Esophagus (tissue), 2 donors: Measurements from ENCODE around the gene PHOX2A. TPM values are rescaled to one million over a fixed set of nuclear protein-coding genes. Genes with fewer than 3 reads are reported as not detected.
"Not testable (repeated sequence)": the region's sequence is repeated elsewhere in the genome, so short reads cannot be mapped to it uniquely, and the experiment has no call there.

Experiments used
- H3K27ac ChIP-seq, 2 donors: one replicate each; pipeline ENCODE4 v1.5.1; 2013; ENCODE audit warnings: low read depth in 2 of 2, mild to moderate bottlenecking in 2 of 2, inconsistent platforms in 1 of 2, low read length in 1 of 2, moderate library complexity in 1 of 2
- H3K27me3 ChIP-seq, 2 donors: one replicate each; pipeline ENCODE4 v1.6.1; 2013; ENCODE audit warnings: low read length in 2 of 2, control low read depth in 1 of 2, mild to moderate bottlenecking in 1 of 2; ENCODE audit not compliant: insufficient read depth in 2 of 2, control insufficient read depth in 1 of 2
- H3K36me3 ChIP-seq, 2 donors: one replicate each; pipeline ENCODE4 v1.6.1; 2013; ENCODE audit warnings: low read length in 1 of 2; ENCODE audit not compliant: control insufficient read depth in 2 of 2, insufficient read depth in 2 of 2
- H3K4me1 ChIP-seq, 2 donors: one replicate each; pipeline ENCODE4 v1.6.1; 2013; ENCODE audit warnings: low read length in 1 of 2; ENCODE audit not compliant: control insufficient read depth in 2 of 2, insufficient read depth in 2 of 2
- H3K4me3 ChIP-seq, 2 donors: one replicate each; pipeline ENCODE4 v1.5.1; 2013; ENCODE audit warnings: low read length in 2 of 2, mild to moderate bottlenecking in 2 of 2, low read depth in 1 of 2, moderate library complexity in 1 of 2
- H3K9me3 ChIP-seq, 2 donors: one replicate each; pipeline ENCODE4 v1.6.1; 2013; ENCODE audit warnings: mild to moderate bottlenecking in 2 of 2, low read depth in 1 of 2, low read length in 1 of 2, moderate library complexity in 1 of 2; ENCODE audit not compliant: control insufficient read depth in 2 of 2, insufficient read depth in 1 of 2
- WGBS, 2 donors: extraction: QIAGEN DNeasy Blood & Tissue Kit; methylation state at CpG; one replicate each; pipeline ENCODE4 v1.1.7; 2013; 5-methylcytosine and 5-hydroxymethylcytosine counted together
- polyA plus RNA-seq, 2 donors: library from polyadenylated mRNA; stranded (reverse); fragments of 200-250 nt; gene quantifications; one replicate each; pipeline ENCODE4 v1.2.3, GENCODE V29; 2013
- donor health status: healthy with polysubstance abuse.
- donor health status: Bipolar disorder and iron deficiency.

PHOX2A gene
- polyA plus RNA-seq, 2 donors = not detected

- peaks cover 2 to 3% of the 10 kb centered on the region in 2 donors for H3K27me3 ChIP-seq
- no peaks in the 10 kb centered on the region for H3K9me3 ChIP-seq
- H3K27ac ChIP-seq = no peak within 1 kb of the TSS
- H3K36me3 ChIP-seq = no peaks in the 10 kb centered on the region
- 79 to 84% methylated on average over 6 of the region's 6 CpGs for WGBS, 2 donors
- no peak within 1 kb of the TSS for H3K4me3 ChIP-seq
- no peaks in the 10 kb centered on the region for H3K4me1 ChIP-seq
Observed at GRCh38 chr11:72216638-72217037, 27.3 kb downstream of the PHOX2A start, which contains the start of gene FOLR2. FOLR2 (plus strand) TSS chr11:72216794; CDS start chr11:72218585, 1,791 bp downstream.

DNA sequence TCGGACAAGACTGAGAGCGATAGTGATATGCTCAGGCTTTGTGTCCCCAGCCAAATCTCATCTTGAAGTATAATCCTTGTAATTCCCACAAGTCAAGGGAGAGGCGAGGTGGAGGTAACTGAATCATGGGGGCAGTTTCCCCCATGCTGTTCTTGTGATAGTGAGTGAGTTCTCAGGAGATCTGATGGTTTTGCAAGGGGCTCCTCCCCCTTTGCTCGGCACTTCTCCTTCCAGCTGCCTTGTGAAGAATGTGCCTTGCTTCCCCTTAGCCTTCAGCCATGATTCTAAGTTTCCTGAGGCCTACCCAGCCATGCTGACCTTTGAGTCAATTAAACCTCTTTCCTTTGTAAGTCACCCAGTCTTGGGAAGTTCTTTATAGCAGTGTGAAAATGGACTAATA is 34.9 kb downstream of the PHOX2A start:
- Histone ChIP-seq H3K4me3 (no peak overlapping the region), H3K27ac (no peak overlapping the region), H3K36me3 (no peaks in the 10 kb centered on the region), H3K27me3 (no peaks in the 10 kb centered on the region), H3K4me1 (no peaks in the 10 kb centered on the region), H3K9me3 (peaks cover 0 to 4% of the 10 kb centered on the region in 2 donors)
- WGBS, 2 donors = 81 to 82% methylated on average over 4 of the region's 4 CpGs

DNA sequence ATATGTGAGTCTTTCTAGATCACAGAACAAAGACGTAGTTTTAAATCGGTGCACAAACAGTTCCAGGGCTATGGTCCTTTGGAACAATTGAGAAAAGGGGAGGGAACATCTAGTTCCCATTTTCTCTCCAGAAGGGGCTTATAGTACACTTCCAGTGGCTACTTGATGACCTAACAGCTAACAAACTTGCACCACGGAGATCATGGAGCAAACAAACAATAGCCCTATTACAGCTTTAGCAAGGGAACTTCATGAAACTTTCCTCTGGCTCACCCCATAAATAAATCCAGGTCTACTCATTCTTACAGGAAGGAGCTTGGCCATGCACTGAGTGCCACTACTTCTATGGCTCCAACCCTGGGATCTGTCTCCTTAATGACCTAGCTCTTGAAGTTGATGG is 35.7 kb downstream of the PHOX2A start:
- 68 to 77% methylated on average over 3 of the region's 3 CpGs for WGBS, 2 donors

DNA sequence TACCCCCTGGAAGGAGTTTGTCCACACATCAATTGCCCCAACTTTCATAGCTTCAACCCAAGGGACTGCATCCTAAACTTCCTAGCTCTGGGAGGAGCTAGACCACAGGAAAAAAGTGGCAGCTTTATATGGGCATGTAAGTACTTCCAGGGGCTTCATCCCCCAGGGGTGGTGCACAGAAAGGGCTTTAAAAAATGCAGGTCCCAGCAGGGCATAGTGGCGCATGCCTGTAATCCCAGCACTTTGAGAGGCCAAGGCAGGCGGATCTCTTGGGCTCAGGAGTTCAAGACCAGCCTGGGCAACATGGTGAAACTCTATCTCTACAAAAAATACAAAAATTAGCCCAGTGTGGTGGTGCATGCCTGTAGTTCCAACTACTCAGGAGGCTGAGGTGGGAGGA is 37.2 kb downstream of the PHOX2A start:
- not testable (repeated sequence) for H3K4me1 ChIP-seq, H3K27ac ChIP-seq, H3K9me3 ChIP-seq, H3K36me3 ChIP-seq, H3K4me3 ChIP-seq, H3K27me3 ChIP-seq
- 86 to 89% methylated on average over 2 of the region's 2 CpGs for WGBS, 2 donors

More for the DNA sequence above, 35.7 kb downstream of the PHOX2A start:
- Histone ChIP-seq H3K27ac (no peak overlapping the region), H3K9me3 (peaks cover 0 to 4% of the 10 kb centered on the region in 2 donors), H3K36me3 (no peaks in the 10 kb centered on the region), H3K4me1 (no peaks in the 10 kb centered on the region), H3K4me3 (no peak overlapping the region), H3K27me3 (no peaks in the 10 kb centered on the region)

DNA sequence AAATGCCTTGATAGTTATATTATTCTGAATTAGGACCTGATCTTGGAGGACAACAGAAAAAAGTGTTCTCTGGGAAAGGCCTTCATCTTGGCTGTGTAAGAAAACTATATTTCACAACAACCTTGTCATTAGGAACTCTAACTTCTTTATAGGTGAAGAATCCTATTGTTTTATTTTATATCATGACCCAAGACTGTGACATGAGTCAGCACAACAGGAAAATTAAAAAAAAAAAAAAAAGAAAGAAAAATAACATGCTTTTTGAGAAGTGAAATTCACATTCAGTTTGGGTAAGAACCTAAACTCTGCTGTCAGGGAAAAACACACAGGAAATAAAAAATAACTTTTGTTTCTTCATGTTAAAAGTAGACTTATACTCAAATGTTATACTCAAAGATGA is 39.1 kb downstream of the PHOX2A start:
- Histone ChIP-seq H3K4me3 (no peak overlapping the region), H3K36me3 (no peaks in the 10 kb centered on the region), H3K27me3 (no peaks in the 10 kb centered on the region), H3K27ac (no peak overlapping the region), H3K4me1 (no peaks in the 10 kb centered on the region), H3K9me3 (peaks cover 0 to 4% of the 10 kb centered on the region in 2 donors)

- H3K9me3 ChIP-seq = no peaks in the 10 kb centered on the region
- WGBS, 2 donors = 58 to 81% methylated on average over 2 of the region's 2 CpGs
- H3K27ac ChIP-seq = no peak overlapping the region
- H3K4me3 ChIP-seq = no peak overlapping the region
- no peaks in the 10 kb centered on the region for H3K4me1 ChIP-seq
- H3K36me3 ChIP-seq = no peaks in the 10 kb centered on the region
- H3K27me3 ChIP-seq = no peaks in the 10 kb centered on the region
Observed at GRCh38 chr11:72203163-72203562, 40.8 kb downstream of the PHOX2A start.

DNA sequence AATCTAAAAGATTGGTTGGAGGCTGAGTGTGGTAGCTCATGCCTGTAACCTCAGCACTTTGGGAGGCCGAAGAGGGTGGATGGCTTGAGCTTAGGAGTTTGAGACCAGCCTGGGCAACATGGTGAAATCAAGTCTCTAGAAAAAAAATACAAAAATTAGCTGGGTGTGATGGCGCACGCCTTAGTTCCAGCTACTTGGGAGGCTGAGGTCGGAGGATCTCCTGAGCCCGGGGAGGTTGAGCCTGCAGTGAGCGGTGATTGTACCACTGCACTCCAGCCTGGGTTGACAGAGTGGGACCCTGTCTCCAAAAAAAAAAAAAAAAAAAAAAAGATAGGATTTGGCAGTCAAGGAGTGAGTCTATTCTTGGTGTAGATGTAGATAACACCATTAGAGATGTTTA is 41.4 kb downstream of the PHOX2A start:
- no peaks in the 10 kb centered on the region for H3K27me3 ChIP-seq
- H3K4me3 ChIP-seq = no peak overlapping the region
- H3K27ac ChIP-seq = no peak overlapping the region
- no peaks in the 10 kb centered on the region for H3K9me3 ChIP-seq
- 95 to 96% methylated on average over 6 of the region's 6 CpGs for WGBS, 2 donors
- H3K4me1 ChIP-seq = no peaks in the 10 kb centered on the region
- no peaks in the 10 kb centered on the region for H3K36me3 ChIP-seq

DNA sequence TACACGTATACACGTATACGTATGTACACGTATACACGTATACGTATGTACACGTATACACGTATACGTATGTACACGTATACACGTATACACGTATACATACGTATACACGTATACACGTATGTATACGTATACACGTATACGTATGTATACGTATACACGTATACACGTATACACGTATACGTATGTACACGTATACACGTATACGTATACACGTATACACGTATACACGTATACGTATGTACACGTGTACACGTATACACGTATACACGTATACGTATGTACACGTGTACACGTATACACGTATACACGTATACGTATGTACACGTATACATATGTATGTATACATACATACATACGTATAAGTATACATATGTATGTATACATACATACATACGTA is 42.5 kb downstream of the PHOX2A start:
- not testable (repeated sequence) for H3K9me3 ChIP-seq, H3K36me3 ChIP-seq, H3K4me3 ChIP-seq, H3K27me3 ChIP-seq, H3K27ac ChIP-seq, H3K4me1 ChIP-seq
- 94 to 95% methylated on average over 41 to 42 of the region's 43 CpGs for WGBS, 2 donors

- 81 to 82% methylated on average over 12 of the region's 12 CpGs for WGBS, 2 donors
- Histone ChIP-seq H3K4me3 (no peak overlapping the region), H3K9me3 (no peaks in the 10 kb centered on the region), H3K36me3 (no peaks in the 10 kb centered on the region), H3K4me1 (no peaks in the 10 kb centered on the region), H3K27me3 (no peaks in the 10 kb centered on the region), H3K27ac (no peak overlapping the region)
Observed at GRCh38 chr11:72195518-72196270, 48.3 kb downstream of the PHOX2A start.

DNA sequence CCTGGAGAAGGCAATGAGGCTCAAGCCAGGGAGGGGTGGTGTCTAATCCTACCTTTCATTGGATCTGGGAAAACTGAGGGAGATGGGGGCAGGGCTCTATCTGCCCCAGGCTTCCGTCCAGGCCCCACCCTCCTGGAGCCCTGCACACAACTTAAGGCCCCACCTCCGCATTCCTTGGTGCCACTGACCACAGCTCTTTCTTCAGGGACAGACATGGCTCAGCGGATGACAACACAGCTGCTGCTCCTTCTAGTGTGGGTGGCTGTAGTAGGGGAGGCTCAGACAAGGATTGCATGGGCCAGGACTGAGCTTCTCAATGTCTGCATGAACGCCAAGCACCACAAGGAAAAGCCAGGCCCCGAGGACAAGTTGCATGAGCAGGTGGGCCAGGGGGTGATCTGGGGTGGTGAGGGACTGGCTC is 52.0 kb downstream of the PHOX2A start, which contains the start of gene FOLR1:
Gene FOLR1, plus strand, starts transcription at position 180 of the 421 bp plus-strand sequence. Its CDS starts 34 bp downstream, at position 214.
- Histone ChIP-seq H3K4me3 (no peak within 1 kb of the TSS), H3K27ac (no peak within 1 kb of the TSS), H3K27me3 (no peaks in the 10 kb centered on the region), H3K36me3 (no peaks in the 10 kb centered on the region), H3K9me3 (no peaks in the 10 kb centered on the region), H3K4me1 (peaks cover 0 to 7% of the 10 kb centered on the region in 2 donors)
- WGBS, 2 donors = 80 to 81% methylated on average over 5 of the region's 5 CpGs
